GM23248 (cell line): Measurements from ENCODE around the gene PID1. TPM values are rescaled to one million over a fixed set of nuclear protein-coding genes. Genes with fewer than 3 reads are reported as not detected.

Source experiments
- DNase-seq: peaks from one replicate; pipeline ENCODE4 v3.0.0-alpha.2; 2015
- H2AFZ ChIP-seq: fragments of 200-600 bp; sonication (generic); 2 replicates; pipeline ENCODE4 v1.6.1; 2016; ENCODE audit warnings: antibody characterized with exemption
- H3F3A ChIP-seq: fragments of 200-600 bp; sonication (generic); 2 replicates; pipeline ENCODE4 v1.6.1; 2016; ENCODE audit warnings: mild to moderate bottlenecking, antibody characterized with exemption, mixed run types; ENCODE audit not compliant: insufficient read depth
- H3K27ac ChIP-seq: fragments of 200-600 bp; sonication (generic); 2 replicates; pipeline ENCODE4 v1.5.1; 2016; ENCODE audit warnings: mild to moderate bottlenecking
- H3K27me3 ChIP-seq: fragments of 200-600 bp; sonication (generic); replicated peaks from 2 replicates; pipeline ENCODE4 v1.6.1; 2016; ENCODE audit warnings: mild to moderate bottlenecking; ENCODE audit not compliant: insufficient read depth
- H3K36me3 ChIP-seq: fragments of 200-600 bp; sonication (generic); 2 replicates; pipeline ENCODE4 v1.6.1; 2016; ENCODE audit warnings: low read depth, mild to moderate bottlenecking
- H3K4me1 ChIP-seq: fragments of 200-600 bp; sonication (generic); 2 replicates; pipeline ENCODE4 v1.6.1; 2016; ENCODE audit warnings: mild to moderate bottlenecking; ENCODE audit not compliant: insufficient read depth
- H3K4me2 ChIP-seq: fragments of 200-600 bp; sonication (generic); one replicate; pipeline ENCODE4 v1.6.1; 2016; ENCODE audit warnings: mild to moderate bottlenecking; ENCODE audit not compliant: unreplicated experiment
- H3K4me3 ChIP-seq: fragments of 200-600 bp; sonication (generic); 2 replicates; pipeline ENCODE4 v1.5.1; 2016; ENCODE audit warnings: mild to moderate bottlenecking
- H3K79me2 ChIP-seq: fragments of 200-600 bp; sonication (generic); 2 replicates; pipeline ENCODE4 v1.6.1; 2016; ENCODE audit warnings: mild to moderate bottlenecking; ENCODE audit not compliant: insufficient read depth
- H3K9ac ChIP-seq: fragments of 200-600 bp; sonication (generic); 2 replicates; pipeline ENCODE4 v1.6.1; 2016; ENCODE audit warnings: mild to moderate bottlenecking
- H3K9me2 ChIP-seq: fragments of 200-600 bp; sonication (generic); 2 replicates; pipeline ENCODE4 v1.6.1; 2016; ENCODE audit warnings: mixed run types, mild to moderate bottlenecking, moderate library complexity; ENCODE audit not compliant: insufficient read depth
- H3K9me3 ChIP-seq: fragments of 200-600 bp; sonication (generic); one replicate; pipeline ENCODE4 v1.6.1; 2017; ENCODE audit warnings: low read depth
- H4K20me1 ChIP-seq: fragments of 200-600 bp; sonication (generic); 2 replicates; pipeline ENCODE4 v1.6.0; 2016; ENCODE audit not compliant: insufficient read depth
- EZH2 ChIP-seq: fragments of 200-600 bp; sonication (generic); IDR thresholded peaks from 2 replicates; pipeline ENCODE4 v1.6.1; 2018; ENCODE audit warnings: antibody characterized with exemption, mild to moderate bottlenecking; ENCODE audit not compliant: insufficient read depth, poor library complexity, severe bottlenecking
- EZH2phosphoT487 ChIP-seq: fragments of 200-600 bp; sonication (generic); IDR thresholded peaks from 2 replicates; pipeline ENCODE4 v1.6.1; 2018; ENCODE audit warnings: antibody characterized with exemption, moderate library complexity, mild to moderate bottlenecking, low read depth; ENCODE audit not compliant: insufficient read depth
- WGBS, 2 experiments: methylation state at CpG; one replicate each; pipeline ENCODE4 v1.1.6; 2015 to 2017; ENCODE audit warnings: low lambda C conversion rate in 2 of 2, low coverage in 1 of 2; ENCODE audit errors: missing lambda C conversion rate in 2 of 2; 5-methylcytosine and 5-hydroxymethylcytosine counted together
- in situ Hi-C: fragments of 300-500 bp; cut with MboI; formaldehyde crosslinking; loops from 2 replicates; pipeline ENCODE4 v1.15.0; 2020
- polyA plus RNA-seq: library from polyadenylated mRNA; unstranded; fragments of >200 nt; fragmentation: Nextera tagmentation; extraction: Ambion mirVana; gene quantifications from 2 replicates; pipeline ENCODE4 v1.2.1, GENCODE V29; 2016
- total RNA-seq: library from RNA; depleted of rRNA; stranded (reverse); fragments of >200 nt; shearing (Covaris generic); gene quantifications from 2 replicates; pipeline ENCODE4 v1.2.3, GENCODE V29; 2014

Gene PID1
- total and polyA plus RNA-seq, 2 experiments from 2014 or later = 5.9 to 8.6 TPM

DNA sequence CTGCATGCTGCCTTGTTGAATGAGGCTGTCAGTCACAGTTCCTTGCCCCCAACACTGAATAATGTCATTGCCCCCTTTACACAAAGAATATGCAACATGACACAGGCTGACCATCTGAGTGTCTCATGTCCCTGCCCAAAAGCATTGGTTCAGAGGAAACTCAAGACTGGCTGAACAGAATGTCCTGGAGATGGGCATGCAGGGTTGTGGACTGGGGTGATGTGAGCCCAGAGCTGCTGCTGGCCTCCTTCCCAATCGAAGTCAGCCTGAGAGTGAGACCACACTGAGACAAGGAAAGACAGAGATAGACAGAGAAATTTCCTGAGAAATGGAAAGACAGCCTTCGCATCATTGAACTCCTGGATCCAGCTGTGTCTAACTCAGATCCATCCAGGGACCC, 110.1 kb downstream of the PID1 start:
- no peak for DNase-seq
- H3F3A ChIP-seq = no peaks in the 10 kb centered on the region
- H3K4me2 ChIP-seq = no peak overlapping the region
- H3K9me2 ChIP-seq = no peaks in the 10 kb centered on the region
- no peak overlapping the region for H3K27ac ChIP-seq
- H3K27me3 ChIP-seq = no peaks in the 10 kb centered on the region
- 60 to 68% methylated on average over 2 of the region's 2 CpGs for WGBS, 2 experiments
- in situ Hi-C loops = no loop called here
- H3K9me3 ChIP-seq = no peaks in the 10 kb centered on the region
- TF ChIP-seq EZH2 (no peak), EZH2phosphoT487 (no peak)
- H2AFZ ChIP-seq = no peak overlapping the region
- H3K36me3 ChIP-seq = no peaks in the 10 kb centered on the region
- no peak overlapping the region for H3K9ac ChIP-seq
- H3K79me2 ChIP-seq = no peaks in the 10 kb centered on the region
- H4K20me1 ChIP-seq = no peaks in the 10 kb centered on the region
- H3K4me3 ChIP-seq = no peak overlapping the region
- H3K4me1 ChIP-seq = no peaks in the 10 kb centered on the region

- H3K9me2 ChIP-seq = no peaks in the 10 kb centered on the region
- no peaks in the 10 kb centered on the region for H3K36me3 ChIP-seq
- H3K4me1 ChIP-seq = no peaks in the 10 kb centered on the region
- in situ Hi-C loops = no loop called here
- TF ChIP-seq EZH2 = no peak
- TF ChIP-seq EZH2phosphoT487 = no peak
- WGBS, 2 experiments = 96 to 97% methylated on average over 3 of the region's 3 CpGs
- H3K27ac ChIP-seq = no peak overlapping the region
- no peaks in the 10 kb centered on the region for H3F3A ChIP-seq
- H2AFZ ChIP-seq = no peak overlapping the region
- no peak for DNase-seq
- H4K20me1 ChIP-seq = no peaks in the 10 kb centered on the region
- H3K4me3 ChIP-seq = no peak overlapping the region
- H3K9ac ChIP-seq = no peak overlapping the region
- no peaks in the 10 kb centered on the region for H3K27me3 ChIP-seq
- H3K79me2 ChIP-seq = no peaks in the 10 kb centered on the region
- H3K4me2 ChIP-seq = no peak overlapping the region
- no peaks in the 10 kb centered on the region for H3K9me3 ChIP-seq
Observed at GRCh38 chr2:229160180-229160579, 110.9 kb downstream of the PID1 start.

DNA sequence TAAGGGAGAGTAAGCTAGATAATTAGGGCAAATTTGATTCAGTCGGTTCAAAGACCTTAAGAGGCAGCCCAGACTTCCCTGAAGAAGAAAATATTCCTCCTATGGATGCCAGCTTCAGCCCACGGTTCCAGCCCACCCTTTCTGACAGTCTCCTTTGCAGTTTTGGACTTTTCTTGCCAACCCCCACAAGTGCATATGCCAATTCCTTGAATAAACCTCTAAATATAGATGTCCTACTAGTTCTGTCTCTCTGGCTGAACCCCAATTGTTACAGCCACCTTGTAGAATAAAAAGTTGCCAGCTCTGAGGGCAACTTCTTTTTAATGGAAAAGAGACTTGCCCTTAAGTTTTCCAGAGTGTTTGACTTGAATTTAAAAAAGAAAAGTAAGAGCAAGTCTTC, 111.7 kb downstream of the PID1 start:
- Histone ChIP-seq H3K9me3 (no peaks in the 10 kb centered on the region), H3K9me2 (no peaks in the 10 kb centered on the region), H2AFZ (no peak overlapping the region), H3K27me3 (no peaks in the 10 kb centered on the region), H3K4me1 (no peaks in the 10 kb centered on the region), H3F3A (no peaks in the 10 kb centered on the region), H3K36me3 (no peaks in the 10 kb centered on the region; the same call in 1 of the 2 replicates), H4K20me1 (no peaks in the 10 kb centered on the region), H3K4me2 (no peak overlapping the region), H3K79me2 (no peaks in the 10 kb centered on the region), H3K4me3 (no peak overlapping the region), H3K9ac (no peak overlapping the region), H3K27ac (no peak overlapping the region)
- no peak for DNase-seq
- TF ChIP-seq EZH2phosphoT487 (no peak), EZH2 (no peak)
- in situ Hi-C loops = no loop called here
- WGBS, 2 experiments = 31 to 34% methylated on average over 2 of the region's 2 CpGs

- H3K27me3 ChIP-seq = no peaks in the 10 kb centered on the region
- no peak overlapping the region for H3K4me3 ChIP-seq
- TF ChIP-seq EZH2phosphoT487 (no peak), EZH2 (no peak)
- no peaks in the 10 kb centered on the region; the same call in 1 of the 2 replicates for H3K36me3 ChIP-seq
- DNase-seq = peak; percentile 22
- no peak overlapping the region for H2AFZ ChIP-seq
- no peaks in the 10 kb centered on the region for H3K4me1 ChIP-seq
- H3F3A ChIP-seq = no peaks in the 10 kb centered on the region
- in situ Hi-C loops = no loop called here
- H3K9me3 ChIP-seq = no peaks in the 10 kb centered on the region
- H3K27ac ChIP-seq = no peak overlapping the region
- no peaks in the 10 kb centered on the region for H3K9me2 ChIP-seq
- H3K9ac ChIP-seq = no peak overlapping the region
- 82% methylated on average over 6 of the region's 6 CpGs for WGBS, 2 experiments
- no peaks in the 10 kb centered on the region for H3K79me2 ChIP-seq
- H4K20me1 ChIP-seq = no peaks in the 10 kb centered on the region
- H3K4me2 ChIP-seq = no peak overlapping the region
Observed at GRCh38 chr2:229154381-229154780, 116.7 kb downstream of the PID1 start.

- H3F3A ChIP-seq = no peaks in the 10 kb centered on the region
- 85 to 88% methylated on average over 4 of the region's 4 CpGs for WGBS, 2 experiments
- no peaks in the 10 kb centered on the region for H3K9me3 ChIP-seq
- in situ Hi-C loops = no loop called here
- no peaks in the 10 kb centered on the region for H3K79me2 ChIP-seq
- H3K9me2 ChIP-seq = no peaks in the 10 kb centered on the region
- no peak overlapping the region for H3K27ac ChIP-seq
- TF ChIP-seq EZH2phosphoT487 (no peak), EZH2 (no peak)
- H4K20me1 ChIP-seq = no peaks in the 10 kb centered on the region
- H3K4me3 ChIP-seq = no peak overlapping the region
- no peak overlapping the region for H3K4me2 ChIP-seq
- DNase-seq = no peak
- no peak overlapping the region for H3K9ac ChIP-seq
- no peaks in the 10 kb centered on the region for H3K27me3 ChIP-seq
- no peaks in the 10 kb centered on the region for H3K4me1 ChIP-seq
- H2AFZ ChIP-seq = no peak overlapping the region
- no peaks in the 10 kb centered on the region; the same call in 1 of the 2 replicates for H3K36me3 ChIP-seq
Observed at GRCh38 chr2:229153951-229154350, 117.1 kb downstream of the PID1 start.
